Lower leg skin (tissue), 3 donors: ENCODE data around the gene MFSD12.

ENCODE experiments used
- POLR2A ChIP-seq, 2 donors: fragments of 450-650 bp; IDR thresholded peaks; one replicate each; pipeline ENCODE4 v1.6.1; 2016 to 2017; ENCODE audit warnings: antibody characterized with exemption in 2 of 2, mild to moderate bottlenecking in 1 of 2, moderate library complexity in 1 of 2
- TF ChIP-seq, protein P1 (sequence below), 3 donors: fragments of 450-650 bp; IDR thresholded peaks; one replicate each; pipeline ENCODE4 v1.5.1; 2016; ENCODE audit warnings: antibody characterized with exemption in 3 of 3, mild to moderate bottlenecking in 3 of 3, moderate library complexity in 2 of 3

DNA sequence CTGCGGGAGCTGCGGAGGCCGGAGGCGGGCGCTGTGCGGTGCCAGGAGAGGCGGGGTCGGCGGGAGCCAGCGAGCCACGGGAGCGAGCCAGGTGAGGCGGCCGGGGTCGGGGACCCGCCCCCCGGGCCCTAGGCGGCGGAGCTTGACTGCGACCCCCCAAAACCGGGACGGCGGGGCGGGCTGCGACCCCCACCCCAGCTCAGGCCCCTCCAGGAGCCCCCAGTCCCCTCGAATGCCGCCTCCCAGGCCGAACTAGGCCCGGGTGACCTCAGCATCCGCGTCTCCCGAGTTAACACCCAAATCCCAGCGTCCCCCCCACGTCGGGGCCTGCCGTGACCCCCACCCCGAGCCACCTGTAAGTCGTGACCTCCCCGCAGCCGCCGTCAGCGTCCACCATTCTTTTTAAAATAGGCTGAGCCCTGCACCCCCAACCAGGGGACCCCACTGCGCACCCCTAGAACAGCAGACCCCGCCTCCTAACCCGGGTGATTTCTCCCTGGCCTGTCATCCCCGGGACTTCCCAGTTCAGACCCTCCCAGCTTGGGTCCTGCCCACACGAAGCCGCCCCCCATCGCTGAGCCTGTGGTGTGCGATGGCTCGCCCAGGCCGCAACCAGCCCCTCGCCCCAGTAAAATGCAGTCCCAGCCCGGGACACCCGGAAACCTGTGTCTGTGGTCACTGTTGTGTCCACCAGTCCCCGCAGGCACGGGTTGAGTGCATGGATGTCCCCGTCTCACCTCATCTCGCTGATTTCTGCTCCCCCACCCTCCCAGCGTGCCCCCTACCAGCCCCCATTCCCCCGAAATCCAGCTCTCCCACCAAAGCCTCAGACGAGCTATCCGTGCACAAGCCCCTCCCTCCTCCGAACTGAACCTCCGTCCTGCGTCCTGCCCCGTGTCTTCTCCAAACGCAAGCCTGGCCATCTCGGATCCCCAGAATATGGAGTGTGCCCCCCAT lies 50.7 kb downstream of the MFSD12 start:
- TF ChIP-seq, protein P1, sequence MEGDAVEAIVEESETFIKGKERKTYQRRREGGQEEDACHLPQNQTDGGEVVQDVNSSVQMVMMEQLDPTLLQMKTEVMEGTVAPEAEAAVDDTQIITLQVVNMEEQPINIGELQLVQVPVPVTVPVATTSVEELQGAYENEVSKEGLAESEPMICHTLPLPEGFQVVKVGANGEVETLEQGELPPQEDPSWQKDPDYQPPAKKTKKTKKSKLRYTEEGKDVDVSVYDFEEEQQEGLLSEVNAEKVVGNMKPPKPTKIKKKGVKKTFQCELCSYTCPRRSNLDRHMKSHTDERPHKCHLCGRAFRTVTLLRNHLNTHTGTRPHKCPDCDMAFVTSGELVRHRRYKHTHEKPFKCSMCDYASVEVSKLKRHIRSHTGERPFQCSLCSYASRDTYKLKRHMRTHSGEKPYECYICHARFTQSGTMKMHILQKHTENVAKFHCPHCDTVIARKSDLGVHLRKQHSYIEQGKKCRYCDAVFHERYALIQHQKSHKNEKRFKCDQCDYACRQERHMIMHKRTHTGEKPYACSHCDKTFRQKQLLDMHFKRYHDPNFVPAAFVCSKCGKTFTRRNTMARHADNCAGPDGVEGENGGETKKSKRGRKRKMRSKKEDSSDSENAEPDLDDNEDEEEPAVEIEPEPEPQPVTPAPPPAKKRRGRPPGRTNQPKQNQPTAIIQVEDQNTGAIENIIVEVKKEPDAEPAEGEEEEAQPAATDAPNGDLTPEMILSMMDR (IDR thresholded peaks at IDR 0.05) = no peak
- TF ChIP-seq POLR2A (IDR thresholded peaks at IDR 0.05) = no peak
